HG02852 (cell line): Measurements from ENCODE around the gene SRPK3.

Experiments
- ATAC-seq: cut with Tn5 transposase; IDR thresholded peaks from one replicate; pipeline ENCODE4 v1.9.1; 2021; ENCODE audit warnings: mild to moderate bottlenecking, moderate library complexity; ENCODE audit not compliant: unreplicated experiment

The SRPK3 gene

GRCh38 chrX:153829799-153830639 is 49.2 kb downstream of the SRPK3 start, which contains the start of gene PDZD4:
TSS of gene PDZD4 (minus strand) at chrX:153830544. CDS start at chrX:153830298, 246 bp downstream.
- ATAC-seq: no peak

DNA sequence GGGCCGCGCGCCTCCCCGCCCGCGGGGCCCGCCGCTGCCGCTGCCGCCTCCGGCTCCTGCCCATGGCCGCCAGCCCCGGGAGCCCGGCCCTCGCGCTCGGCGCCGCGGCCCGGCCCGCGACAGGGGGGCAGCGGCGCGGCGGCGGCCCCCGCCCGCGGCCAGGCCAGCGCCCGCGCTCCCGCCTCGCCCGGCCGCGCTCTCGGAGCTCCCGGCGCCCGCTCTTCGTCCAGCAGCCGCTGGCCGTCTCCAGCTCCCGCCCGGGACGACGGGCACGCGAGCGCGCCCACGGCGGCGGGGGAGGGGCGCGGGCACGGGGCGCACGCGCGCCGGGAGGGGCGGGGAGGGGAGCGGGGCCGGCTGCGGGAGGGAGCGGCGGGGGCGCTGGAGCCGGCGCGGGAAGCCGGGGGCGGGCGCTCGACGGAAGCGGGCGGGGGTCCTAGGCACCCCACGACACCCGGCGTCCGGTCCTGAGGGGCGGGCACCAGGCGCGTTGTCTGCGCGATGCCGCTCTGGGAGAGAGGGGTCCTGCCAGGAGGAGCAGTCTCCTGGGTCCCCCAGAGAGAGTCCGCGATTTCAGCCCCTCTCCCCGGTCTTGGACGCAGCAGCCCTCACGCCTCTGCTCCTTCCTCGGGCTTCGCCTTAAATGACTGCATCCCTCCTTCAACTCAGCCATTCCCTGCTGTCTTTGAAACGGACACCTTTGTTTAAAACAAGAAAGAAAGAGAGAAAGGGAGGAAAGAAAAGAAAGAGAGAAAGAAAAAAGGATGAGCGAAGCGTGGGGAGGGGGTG is 50.0 kb downstream of the SRPK3 start:
- no peak for ATAC-seq

DNA sequence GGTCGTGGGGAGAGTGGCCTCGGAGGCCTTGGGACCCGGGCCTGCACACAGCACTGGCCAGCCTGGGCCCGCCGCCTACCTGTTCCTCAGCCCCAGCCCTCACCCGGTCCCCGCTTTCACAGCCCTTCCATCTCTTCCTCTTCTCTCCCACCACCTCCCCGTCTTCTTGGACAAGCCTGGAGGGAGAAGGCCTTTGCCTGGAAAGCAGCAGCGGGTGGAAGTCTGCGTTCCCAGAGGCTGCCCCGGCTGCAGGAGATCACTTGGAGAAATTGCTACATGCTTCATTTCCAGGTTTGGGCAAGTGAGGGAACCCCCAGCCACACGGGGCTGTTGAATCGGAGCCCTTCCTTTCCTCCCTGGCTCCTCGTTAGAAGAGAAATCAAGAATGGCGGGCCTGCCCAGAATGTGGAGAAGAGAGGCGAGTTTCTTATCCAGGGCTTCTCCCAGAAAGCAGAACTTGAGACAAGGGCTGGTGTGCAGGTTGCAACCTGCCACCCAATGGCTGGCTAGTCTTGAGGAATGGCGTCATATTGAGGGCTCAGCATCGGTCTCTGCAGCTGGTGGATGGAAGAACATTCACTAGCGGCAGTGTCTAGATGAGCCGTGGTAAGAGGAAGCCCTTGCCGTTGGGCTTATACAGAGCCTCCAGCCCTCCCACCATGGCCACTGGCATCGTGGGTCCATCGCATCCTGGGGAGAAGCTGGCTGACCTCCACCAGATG is 50.7 kb downstream of the SRPK3 start:
- ATAC-seq: no peak

- ATAC-seq: no peak
These were observed 51.9 kb downstream of the SRPK3 start for GRCh38 chrX:153832728-153833127.
